PC-9 (cell line): ENCODE results near the gene SPTSSB.

Experiments
- EZH2 ChIP-seq: fragments of 200-600 bp; sonication (generic); IDR thresholded peaks from 2 replicates; pipeline ENCODE4 v1.8.0; 2017; ENCODE audit warnings: antibody characterized with exemption, low read depth
- TF ChIP-seq, protein P1 (sequence below): fragments of 200-600 bp; sonication (generic); conservative IDR thresholded peaks from 2 replicates; pipeline ENCODE4 v1.6.1; 2017; ENCODE audit warnings: mixed run types, antibody characterized with exemption, mild to moderate bottlenecking, moderate library complexity

DNA sequence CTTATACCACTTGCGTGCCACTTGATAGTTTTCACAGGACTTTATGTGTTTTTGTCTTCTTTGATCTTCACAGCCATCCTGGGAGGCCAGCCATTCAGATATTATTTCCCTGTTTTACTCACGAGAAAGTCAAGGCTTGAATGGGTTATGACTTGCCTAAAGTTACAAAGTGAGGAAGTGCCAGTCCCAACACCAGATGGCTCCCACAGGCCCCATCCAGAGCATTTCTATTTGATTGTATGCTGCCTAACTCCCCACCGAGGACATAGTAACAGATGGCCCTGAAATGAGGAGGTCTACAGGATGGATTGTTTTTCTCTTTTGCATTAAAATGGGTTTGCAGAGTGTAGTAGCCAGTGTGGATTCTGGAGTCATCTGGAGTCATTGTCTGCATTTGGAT, 74.5 kb downstream of the SPTSSB start:
- TF ChIP-seq, protein P1, sequence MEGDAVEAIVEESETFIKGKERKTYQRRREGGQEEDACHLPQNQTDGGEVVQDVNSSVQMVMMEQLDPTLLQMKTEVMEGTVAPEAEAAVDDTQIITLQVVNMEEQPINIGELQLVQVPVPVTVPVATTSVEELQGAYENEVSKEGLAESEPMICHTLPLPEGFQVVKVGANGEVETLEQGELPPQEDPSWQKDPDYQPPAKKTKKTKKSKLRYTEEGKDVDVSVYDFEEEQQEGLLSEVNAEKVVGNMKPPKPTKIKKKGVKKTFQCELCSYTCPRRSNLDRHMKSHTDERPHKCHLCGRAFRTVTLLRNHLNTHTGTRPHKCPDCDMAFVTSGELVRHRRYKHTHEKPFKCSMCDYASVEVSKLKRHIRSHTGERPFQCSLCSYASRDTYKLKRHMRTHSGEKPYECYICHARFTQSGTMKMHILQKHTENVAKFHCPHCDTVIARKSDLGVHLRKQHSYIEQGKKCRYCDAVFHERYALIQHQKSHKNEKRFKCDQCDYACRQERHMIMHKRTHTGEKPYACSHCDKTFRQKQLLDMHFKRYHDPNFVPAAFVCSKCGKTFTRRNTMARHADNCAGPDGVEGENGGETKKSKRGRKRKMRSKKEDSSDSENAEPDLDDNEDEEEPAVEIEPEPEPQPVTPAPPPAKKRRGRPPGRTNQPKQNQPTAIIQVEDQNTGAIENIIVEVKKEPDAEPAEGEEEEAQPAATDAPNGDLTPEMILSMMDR = no peak
- no peak for TF ChIP-seq EZH2
